Measurements from ENCODE around the gene TAS2R9.
A peak's percentile ranks its signal among the peaks of the same experiment; 100 is the strongest.
"Not testable (repeated sequence)": the region's sequence is repeated elsewhere in the genome, so short reads cannot be mapped to it uniquely, and the experiment has no call there.

The TAS2R9 gene, protein sequence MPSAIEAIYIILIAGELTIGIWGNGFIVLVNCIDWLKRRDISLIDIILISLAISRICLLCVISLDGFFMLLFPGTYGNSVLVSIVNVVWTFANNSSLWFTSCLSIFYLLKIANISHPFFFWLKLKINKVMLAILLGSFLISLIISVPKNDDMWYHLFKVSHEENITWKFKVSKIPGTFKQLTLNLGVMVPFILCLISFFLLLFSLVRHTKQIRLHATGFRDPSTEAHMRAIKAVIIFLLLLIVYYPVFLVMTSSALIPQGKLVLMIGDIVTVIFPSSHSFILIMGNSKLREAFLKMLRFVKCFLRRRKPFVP

DNA sequence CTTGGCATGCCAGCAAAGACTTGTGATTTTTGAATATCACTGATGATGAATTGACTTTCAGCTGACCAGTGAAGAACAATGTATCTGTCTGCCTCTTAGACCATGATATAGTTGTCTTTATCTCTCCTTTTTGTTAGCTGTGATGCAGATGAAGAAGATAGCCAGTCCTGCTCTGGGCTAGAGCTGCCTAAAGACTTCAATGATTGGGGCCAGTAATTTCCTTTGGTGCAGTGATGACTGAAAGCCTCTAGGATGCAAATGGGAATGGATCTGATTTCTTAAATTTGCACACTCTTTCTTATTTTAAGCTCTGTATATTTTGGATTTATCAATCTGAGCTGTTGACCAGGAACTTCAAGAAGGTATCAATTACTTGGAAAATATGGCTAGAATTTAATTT lies at the start of gene TAS2R9:
Gene TAS2R9, minus strand, starts transcription at position 101 of the 400 bp plus-strand sequence. Its CDS starts 93 bp downstream, at position 8.
- DNase-seq = no peak

DNA sequence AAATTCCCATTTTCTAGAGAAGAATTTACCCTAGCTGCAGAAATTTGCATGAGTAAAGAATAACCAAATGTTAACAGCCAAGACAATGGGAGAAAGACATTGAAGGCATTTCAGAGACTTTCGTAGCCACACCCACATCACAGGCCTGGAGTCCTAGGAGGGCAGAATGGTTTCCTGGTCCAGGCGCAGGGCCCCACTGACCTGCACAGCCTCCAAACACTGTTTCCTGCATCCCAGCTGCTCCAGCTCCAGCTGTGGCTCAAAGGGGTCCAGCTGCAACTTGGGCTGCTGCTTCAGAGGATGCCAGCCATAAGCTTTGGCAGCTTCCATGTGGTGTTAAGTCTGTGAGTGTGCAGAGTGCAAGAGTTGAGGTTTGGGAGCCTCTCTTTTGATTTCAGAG lies 45.8 kb upstream of the TAS2R9 start:
- DNase-seq = no peak

DNA sequence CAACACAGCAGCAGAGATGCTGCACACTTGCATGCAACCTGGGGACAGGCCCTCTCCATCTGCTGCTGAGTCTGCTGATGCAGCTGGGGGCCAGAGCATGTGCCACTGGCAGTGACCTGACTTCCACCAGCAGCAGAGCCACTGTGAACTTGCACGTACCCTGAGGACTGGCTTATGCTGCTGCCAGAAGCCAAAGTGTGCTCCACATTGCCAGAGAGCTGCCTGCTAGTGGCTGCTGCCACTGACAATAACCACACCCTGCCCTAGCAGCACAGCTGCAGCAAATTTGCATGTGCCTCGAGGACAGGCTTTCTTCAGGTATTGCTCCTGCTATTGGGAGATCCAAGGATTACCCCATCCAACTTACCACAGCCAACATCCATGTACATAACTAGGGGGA lies 43.8 kb upstream of the TAS2R9 start:
- DNase-seq = no peak

DNA sequence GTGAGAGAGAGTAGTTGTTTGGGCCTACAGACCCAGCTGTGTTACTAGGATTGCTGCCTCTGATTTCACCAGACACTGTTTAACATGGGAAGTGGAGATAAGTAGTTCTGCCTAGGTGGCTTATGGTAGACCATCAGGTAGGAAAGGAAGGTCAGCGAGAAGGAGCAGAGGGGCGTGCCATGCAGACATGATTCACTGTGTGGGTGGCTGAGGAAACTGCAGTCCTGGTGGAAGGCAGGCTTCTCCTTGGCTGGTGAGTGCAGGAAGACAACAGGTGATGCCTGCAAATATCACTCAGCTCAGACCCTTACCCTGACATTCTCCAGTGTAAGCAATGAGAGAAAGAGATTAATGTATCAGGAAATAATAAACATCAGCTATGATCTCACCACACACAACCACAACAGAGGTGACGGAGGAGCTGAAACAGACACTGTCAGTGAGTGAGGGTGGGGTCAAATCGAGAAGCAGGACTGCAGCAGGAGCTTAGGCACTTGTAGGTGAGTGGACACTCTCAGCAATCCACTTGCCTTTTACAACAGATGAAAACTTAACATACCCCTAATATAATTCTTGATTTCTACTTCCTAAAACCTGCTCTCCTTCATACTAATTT lies 41.4 kb upstream of the TAS2R9 start:
- DNase-seq = no peak

DNA sequence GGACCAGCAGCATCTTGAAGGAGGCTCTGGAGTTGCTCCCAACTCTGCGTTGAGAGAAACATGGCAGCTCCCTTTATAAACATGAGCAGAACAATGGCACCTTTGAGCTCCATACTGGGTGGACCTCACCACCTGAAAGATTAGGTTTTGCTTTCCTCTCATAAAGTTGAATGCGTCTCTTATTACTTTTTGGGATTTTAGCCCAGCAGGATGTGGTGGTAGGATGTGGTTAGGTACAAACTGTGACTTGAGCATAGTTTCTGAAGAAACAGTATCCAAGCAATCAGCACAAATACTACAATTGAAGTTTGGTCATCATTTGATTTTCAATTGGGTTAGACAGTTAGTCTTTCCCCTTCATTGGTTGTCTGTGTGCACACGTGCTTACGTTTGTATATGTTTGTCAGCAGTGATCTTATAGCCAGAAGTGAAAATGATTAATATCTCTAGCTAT lies 39.5 kb upstream of the TAS2R9 start, which contains the start of gene PRR4:
Gene PRR4, minus strand, starts transcription at position 51 of the 454 bp plus-strand sequence. Its CDS starts 38 bp downstream, at position 13.
- no peak for DNase-seq

DNA sequence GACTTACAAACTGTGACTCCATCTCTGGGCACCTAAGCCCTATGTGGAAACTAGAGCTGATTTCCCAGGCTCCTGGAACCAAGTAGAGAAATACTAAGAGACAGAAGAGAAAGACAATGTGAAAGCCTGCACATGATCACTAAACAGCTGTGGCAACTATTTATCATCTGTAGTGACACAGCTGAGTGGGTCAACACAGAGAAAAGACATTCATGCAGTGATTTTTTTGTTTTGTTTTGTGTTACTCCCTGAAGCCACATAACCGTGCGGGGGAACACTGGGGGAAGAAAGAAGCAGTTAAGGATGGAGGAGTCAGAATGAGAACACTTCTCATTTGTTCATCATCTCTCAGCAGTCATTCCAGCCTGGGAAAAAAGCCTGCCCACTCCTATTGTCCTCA lies 37.8 kb upstream of the TAS2R9 start:
- no peak for DNase-seq

DNA sequence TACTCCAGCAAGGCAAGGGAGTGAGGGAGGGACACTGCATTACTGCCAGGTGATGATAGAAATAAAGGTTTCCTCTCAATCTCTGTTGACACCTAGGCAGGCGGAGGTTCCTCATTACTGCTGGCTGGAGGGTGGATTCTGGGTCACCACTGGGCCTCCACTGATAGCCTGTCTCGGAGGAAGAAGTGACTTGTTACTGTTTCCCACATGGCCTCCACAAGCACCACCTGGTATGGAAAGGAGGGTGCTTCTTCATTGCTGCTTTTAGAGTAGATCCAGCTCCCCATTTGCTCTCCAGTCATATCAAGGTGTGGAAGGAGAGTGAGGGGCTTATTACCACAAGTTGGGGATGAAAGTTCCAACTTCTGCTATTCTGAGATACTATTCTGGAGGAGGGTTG lies 32.9 kb upstream of the TAS2R9 start:
- no peak for DNase-seq

DNA sequence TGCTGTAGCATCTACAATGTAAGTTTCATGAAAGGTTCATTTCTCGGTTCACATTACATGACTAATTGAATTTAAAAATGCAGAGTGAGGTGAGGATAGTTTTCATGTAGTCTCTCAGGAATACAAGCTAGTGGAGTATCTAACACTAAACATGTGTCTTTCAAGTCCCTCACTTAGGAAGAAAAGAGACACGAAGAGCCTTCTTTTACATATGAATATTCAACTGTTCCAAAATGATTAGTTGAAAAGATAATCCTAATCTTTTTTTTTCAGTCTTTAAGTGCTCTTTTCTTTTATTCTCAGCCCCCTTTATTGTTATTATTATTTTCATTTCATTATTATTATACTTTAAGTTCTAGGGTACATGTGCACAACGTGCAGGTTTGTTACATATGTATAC lies 28.5 kb upstream of the TAS2R9 start:
- DNase-seq = no peak

DNA sequence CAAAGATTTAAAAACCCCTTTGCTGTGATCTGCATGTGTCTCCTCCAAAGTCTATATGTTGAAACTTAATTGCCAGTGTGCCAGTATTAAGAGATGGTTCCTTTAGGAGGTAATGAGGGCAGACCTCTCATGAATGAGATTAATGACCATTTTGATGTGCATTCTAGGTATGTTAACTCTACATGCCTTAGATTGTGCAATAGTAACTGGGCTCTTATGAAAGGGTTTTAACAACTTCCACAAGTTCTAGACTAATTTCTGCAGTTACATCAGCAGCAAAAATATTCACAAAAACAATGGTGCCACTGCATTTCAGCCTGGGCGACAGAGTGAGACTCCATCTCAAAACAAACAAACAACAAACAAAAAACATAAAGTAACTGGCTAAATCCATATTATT lies 20.0 kb upstream of the TAS2R9 start:
- DNase-seq = peak; percentile 7

DNA sequence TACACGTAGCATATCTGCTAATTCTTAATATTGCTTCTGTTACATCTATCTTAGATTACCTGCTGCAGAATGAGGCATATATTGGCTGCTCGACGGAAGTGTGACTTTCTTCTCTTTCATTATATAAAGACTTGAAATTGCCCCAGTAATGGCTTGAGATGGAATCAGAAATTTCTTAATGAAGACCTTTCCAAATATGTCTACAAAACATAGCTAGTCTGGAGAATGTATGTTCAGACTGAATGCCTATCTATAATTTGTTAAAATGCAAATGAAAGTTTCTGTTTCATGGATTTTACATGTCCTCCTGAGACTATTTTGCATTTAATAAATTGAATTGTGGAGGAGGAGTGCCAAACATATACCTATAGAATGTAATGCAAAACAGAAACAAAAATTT lies 16.3 kb upstream of the TAS2R9 start, which contains the start of gene TAS2R10:
Gene TAS2R10, minus strand, starts transcription at position 101 of the 400 bp plus-strand sequence. Its CDS starts 89 bp downstream, at position 12.
- no peak for DNase-seq

DNA sequence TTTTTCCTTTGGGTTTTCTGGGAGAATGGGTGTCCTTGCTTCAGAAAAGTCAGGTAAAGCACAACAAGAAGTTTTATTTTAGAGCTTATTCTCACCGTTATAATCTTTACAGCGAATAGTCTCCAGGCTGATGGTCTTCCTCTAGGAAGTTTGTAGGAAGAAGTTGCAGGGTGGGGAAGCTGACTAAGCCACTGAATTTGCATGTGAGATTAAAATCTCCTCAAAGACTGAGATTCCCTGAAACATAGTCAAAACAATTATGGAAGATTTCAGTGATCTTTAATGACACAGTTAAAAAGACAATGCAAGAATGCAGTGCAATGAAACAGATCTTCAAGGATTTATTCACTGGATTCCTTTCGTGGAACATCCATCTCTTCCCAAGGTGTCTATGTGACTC lies 15.0 kb upstream of the TAS2R9 start:
- DNase-seq = no peak

DNA sequence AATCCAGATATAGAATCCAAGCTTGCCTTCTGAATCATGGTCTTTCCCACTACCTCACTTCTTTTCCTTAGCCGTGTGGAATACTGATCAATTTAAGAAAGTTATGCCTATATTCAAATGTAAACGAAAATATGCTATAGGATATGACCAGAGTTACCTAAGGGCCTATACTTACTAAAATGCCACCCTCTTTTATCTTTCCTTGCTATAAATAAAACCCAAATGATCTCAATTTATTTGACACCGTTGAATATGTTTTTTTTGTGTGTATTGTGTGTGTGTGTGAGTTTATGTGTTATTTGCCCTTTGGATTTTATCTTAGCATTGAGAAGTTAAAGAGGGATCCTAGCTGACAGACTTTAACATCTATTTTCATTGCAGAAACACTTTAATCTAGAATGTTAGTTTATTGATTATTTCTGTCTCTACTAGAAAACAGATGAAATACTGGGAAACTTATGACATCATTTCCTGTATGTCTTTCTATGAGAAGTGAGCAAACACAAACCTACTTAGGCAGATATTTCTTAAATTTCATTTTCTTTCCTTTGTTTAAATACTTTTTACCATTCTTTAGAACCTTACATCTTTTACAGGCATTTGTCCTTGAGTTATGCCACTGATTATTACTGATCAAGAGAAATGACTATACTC lies 2.0 kb upstream of the TAS2R9 start:
- DNase-seq = no peak

DNA sequence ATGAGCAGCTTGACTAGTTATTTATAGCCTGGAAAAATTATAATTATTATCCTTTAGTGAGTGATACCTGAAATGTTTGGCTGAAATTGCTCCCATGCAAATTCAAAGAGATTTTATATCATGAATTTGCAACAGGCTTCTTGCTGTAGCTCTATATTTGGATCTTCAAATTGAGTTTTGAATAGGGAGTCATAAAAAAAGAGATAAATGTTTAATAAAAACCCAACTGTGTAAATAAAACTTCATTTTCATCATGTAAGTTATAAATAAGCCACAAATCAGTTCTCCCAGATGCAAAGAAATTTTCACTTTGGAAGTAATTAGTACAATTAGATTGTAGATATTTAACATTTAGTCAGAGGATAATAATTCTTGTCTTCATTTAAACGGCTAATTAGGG lies 2.8 kb downstream of the TAS2R9 start, which contains the start of gene TAS2R8:
Gene TAS2R8, minus strand, starts transcription at position 101 of the 400 bp plus-strand sequence. CDS start 306 bp downstream, outside the sequence.
- no peak for DNase-seq

DNA sequence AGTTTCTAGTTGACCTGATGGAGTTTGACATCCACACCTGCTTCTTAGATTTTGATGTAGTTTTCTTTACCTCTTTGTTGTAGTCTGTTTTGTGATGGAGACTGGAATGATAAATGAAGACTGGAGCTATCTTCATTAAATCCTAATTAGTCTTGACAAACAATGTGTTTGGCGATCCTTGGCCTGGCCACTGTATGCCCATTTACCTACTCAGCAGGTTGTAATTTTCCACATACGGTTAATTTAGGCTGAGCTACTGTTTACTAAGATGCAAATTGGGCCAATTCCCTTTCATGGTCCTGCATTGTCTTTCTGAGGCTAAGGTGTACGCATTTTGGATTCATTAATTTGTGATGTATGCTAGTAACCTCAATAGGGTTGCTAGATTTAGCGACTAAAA lies 7.4 kb downstream of the TAS2R9 start, which contains the start of gene TAS2R7:
Gene TAS2R7, minus strand, starts transcription at position 41 of the 400 bp plus-strand sequence. CDS start 57 bp downstream, outside the sequence.
- no peak for DNase-seq

DNA sequence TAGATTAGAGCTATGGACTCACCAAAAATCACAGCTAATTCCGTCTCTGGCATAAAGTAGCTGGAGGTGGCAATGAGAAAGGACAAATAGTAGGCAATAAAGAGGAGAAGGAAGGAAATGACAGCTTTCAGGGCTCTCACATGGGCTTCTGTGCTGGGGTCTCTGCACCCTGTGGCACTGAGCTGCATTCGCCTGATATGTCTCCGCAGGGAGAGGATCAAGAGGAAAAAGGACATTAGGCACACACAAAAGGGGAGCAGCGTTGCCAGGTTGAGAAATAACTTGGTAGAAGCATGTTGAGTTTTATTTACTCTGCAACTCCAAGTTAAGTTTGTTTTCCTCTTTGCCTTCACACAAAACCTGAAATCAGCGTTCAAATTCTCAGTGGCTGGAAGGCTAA lies 8.2 kb downstream of the TAS2R9 start:
- DNase-seq = no peak

DNA sequence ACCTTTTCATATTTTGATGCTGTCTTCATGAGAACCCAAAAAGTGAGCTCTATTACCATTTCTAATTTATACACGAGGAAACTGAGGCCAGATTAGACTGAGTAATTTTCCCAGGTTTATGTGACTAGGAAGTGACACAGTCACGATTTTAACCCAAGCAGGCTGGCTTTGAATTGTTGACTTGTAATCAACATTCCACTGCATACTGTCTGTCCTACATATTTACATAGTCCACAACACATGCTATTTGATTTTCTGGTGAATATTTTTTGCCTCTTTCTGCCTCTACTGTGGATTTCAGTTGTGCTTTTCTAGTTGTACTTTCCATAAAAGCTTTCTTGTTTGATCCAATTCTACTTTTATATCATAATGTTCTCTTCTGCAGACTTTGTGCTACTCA lies 15.7 kb downstream of the TAS2R9 start:
- DNase-seq = no peak

DNA sequence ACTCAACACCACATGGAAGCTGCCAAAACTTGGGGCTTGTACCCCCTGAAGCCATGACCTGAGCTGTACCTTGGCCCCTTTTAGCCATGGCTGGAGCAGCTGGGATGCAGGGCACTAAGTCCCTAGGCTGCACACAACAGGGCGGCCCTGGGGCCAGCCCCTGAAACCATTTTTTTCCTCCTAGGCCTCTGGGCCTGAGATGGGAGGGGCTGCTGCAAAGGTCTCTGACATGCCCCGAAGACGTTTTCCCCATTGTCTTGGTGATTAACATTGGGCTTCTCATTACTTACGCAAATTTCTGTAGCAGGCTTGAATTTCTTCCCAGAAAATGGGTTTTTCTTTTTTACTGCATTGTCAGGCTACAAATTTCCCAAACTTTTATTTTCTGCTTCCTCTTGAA lies 18.2 kb downstream of the TAS2R9 start:
- not testable (repeated sequence) for DNase-seq

DNA sequence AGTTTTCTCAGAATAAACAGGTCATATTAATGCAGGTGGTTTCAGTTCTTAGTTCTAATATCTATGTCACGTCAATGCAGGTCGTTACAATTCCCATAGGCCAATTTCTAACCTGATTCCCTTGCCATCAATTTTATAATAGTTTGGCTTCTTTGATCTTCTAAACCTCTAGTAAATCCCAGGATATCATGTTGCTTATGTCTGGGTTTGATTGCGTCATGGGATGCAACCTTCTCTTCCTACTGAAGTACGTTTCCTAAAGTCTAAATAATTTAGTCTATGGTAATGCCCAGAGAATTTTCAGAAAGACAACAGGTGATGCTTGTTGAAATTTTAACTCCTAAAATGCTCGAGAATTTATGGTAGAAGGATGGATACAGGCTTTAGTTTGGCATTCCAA lies 26.7 kb downstream of the TAS2R9 start:
- DNase-seq = no peak

DNA sequence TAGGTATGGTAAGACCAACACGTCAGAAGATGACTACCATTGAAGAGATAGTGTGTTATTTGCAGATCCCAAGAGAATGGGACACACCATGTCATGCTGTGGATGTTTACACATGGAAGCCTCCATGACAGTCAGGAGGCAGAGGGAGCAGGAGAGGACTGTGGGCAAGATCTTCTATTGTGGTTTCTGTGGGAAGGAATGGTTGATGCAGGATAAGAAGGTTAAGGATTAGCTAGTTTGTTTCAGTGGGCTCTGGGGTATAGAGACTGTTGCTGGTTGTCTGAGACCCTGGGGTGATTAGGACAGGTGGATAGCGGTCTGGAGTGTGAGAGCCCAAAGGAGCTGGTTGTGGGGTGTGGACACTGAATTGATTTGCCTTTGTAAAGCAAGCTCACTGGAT lies 30.9 kb downstream of the TAS2R9 start:
- no peak for DNase-seq

DNA sequence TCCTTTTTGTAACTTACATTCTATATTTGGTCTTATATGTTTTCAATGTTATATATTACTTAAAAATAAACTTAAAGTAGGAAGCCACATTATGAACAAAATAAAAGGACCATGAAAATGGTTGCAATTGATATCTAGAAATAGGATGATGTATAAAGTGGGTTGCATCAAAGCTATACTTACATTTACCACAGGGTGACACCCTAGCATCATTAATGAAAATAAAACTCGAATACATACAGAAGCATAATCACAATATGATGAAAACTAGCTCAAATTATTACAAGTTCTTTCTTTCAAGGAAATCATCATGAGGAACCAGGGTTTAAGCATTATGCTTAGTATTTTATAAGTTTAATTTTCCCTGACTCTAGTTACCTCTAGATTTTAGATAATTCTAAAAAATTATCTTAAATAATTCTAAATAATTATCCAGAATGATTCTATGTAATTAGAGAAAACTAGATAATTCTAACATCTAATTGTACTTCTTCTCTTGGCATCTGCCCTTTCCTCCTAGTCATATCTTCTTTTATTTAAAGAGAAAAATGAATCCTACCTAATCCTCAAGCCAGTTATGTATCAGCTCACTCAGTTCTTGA lies 38.7 kb downstream of the TAS2R9 start:
- peak; percentile 25 for DNase-seq

DNA sequence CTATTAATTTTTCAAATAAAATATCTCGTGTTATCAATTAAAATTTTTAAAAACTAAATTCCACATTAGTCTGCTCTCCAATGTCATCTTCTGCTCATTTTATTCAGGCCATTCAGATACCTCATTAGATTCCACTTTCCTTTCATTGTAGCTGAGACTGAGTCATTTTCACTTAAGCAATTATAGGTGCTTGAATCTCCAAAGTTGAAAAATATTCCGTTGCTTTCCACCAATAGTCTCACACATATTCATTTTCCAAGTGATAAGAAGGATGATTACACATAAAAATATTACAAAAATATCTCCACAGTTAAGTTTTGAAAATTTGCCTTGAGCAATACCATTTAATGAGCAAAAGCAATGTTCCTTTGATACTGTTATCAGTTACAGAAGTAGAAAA lies 50.3 kb downstream of the TAS2R9 start:
- no peak for DNase-seq
